Left colon (tissue), 2 donors: ENCODE measurements around the gene ME1. TPM values are rescaled to one million over a fixed set of nuclear protein-coding genes. Genes with fewer than 3 reads are reported as not detected.
"Not testable (repeated sequence)": the region's sequence is repeated elsewhere in the genome, so short reads cannot be mapped to it uniquely, and the experiment has no call there.

Source experiments
- ATAC-seq: fragments of 200-7000 bp; cut with Tn5 transposase; one replicate; pipeline ENCODE4 v1.9.1; 2020; ENCODE audit warnings: mild to moderate bottlenecking, moderate library complexity
- DNase-seq, 2 donors: peaks; one replicate each; pipeline ENCODE4 v3.0.0-alpha.2; 2020
- intact Hi-C, 2 donors: fragments of 100-400 bp; cut with DNase I in 1 of 2; cut with micrococcal nuclease in 1 of 2; formaldehyde crosslinking; loops; one replicate each; pipeline versions ENCODE4 v1.11.2 to v1.14.0; 2022; cut with DNase I, micrococcal nuclease
- total RNA-seq, 2 donors: library from RNA; stranded (reverse); fragmentation: NEBNext Ultra II Directional; extraction: Animal tissue kit (Norgen Biotek cat#: 25700); gene quantifications; one replicate each; pipeline ENCODE4 v1.2.1, GENCODE V29; 2021
- donor health status: DM: no; HTN: no; CAD: no.
- donor health status: DM: yes; HTN: yes; CAD: no.

Gene ME1
- total RNA-seq, 2 donors from 2014 or later: 4.8 to 6.8 TPM

DNA sequence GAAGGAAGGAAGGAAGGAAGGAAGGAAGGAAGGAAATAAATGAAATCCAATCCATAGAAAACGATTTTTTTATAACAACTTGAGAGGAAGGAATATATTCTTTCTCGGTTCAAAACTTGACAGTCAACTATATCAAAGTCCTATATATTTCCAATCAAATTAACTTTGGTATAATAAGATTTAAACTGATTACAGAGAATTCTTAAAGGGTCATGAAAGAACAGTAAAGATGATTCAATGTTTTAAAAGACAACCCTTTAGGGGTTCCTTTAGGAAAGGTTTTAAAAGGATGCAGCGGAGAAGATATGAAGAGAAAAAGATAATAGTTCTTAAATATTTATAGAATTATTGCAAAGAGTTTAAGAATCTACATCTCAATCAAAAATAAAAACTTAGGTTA, 61.2 kb downstream of the ME1 start:
- intact Hi-C loops: no loop called here
- DNase-seq (no peak), ATAC-seq (no peak)

DNA sequence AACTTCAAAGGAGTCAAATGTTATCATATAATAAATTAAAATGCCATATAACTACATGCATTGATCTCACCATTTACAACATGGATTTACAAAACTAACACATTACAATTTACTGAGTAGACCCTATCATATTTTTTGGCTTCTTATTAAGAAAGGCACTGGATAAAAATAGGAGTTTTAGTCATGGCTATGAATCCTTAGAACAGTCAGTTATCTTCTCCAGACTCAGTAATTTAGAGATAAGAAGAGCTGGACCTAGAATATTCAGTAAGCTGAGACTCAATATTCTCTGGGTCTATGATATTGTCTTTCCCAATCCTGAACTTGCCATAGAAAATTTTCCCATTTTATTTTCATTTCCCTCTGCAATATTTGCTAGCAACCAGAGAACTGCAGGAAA, 62.3 kb downstream of the ME1 start:
- DNase-seq (no peak), ATAC-seq (no peak)
- intact Hi-C loops: no loop called here

DNA sequence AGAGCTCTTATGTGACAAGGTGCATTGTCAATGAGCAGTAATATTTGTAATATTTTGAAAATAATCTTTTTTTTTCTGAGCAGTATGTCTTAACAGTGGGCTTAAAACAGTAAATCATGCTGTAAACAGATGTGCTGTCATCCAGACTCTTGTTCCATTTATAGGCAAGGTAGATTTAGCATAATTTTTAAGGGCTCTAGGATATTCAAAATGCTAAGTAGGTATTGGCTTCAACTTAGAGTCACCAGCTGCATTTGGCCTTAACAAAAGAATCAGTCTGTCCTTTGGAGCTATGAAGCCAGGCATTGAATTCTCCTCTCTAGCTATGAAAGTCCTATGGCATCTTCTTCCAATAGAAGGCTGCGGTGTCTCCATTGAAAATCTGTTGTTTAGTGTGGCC, 63.7 kb downstream of the ME1 start:
- no peak for ATAC-seq
- intact Hi-C loops: no loop called here

GRCh38 chr6:83365931-83366330, 64.9 kb downstream of the ME1 start:
- intact Hi-C loops: no loop called here
- ATAC-seq: no peak
- DNase-seq: no peak

More for the DNA sequence above, 63.7 kb downstream of the ME1 start:
- no peak for DNase-seq

- intact Hi-C loops, ATAC-seq, DNase-seq: not testable (repeated sequence)
These were observed 68.5 kb downstream of the ME1 start for GRCh38 chr6:83362349-83362748.

GRCh38 chr6:83359638-83360037, 71.2 kb downstream of the ME1 start:
- ATAC-seq: no peak
- no peak for DNase-seq

DNA sequence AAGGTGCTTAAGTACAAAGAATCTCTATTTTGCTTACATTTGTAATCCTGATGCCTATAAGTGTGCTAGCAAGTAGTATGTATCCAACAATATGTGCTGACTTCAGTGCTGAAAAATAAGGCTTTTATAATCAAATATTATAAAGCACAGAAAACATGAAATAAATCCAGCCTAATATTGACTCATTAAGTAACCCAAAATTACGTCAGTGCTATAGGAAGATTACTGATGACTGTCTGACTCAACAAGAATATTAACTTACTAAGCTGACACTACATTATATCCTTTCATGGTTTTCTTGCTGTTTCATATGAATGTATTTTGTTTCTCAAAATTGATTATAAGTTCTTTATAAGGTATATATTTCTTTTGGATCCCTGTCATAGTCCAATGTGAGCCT, 76.1 kb downstream of the ME1 start:
- DNase-seq (no peak), ATAC-seq (no peak)
- intact Hi-C loops: no loop called here

More at GRCh38 chr6:83359638-83360037, 71.2 kb downstream of the ME1 start:
- intact Hi-C loops: no loop called here

DNA sequence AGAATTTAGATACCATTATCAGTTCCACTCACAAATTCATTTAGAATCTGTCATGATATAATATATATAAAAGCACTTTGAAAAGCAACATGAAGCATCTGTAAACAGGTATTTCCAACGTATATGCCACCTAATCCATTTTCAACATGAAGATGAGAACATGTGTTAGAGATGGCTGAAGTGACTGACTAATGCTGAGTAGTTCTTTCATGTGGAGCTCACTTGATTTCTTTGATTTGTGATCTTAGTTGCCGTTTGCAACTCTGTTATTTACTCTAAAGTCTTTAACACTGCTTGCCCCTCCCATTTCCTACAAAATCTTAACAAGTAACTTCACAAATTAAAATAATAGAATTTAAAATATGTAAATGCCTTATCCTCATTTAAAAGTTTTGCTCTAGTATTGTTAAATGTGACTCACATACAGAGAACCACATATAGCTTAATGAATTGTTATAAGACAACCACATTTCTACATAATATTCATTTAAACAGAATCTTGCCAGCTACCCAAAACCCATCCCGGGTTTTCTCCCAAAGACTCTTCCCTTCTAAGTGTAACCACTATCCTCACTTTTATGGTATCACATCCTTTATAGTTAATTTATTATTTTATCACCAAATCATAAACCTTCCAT, 78.3 kb downstream of the ME1 start:
- ATAC-seq (no peak), DNase-seq (no peak)
- intact Hi-C loops: no loop called here

DNA sequence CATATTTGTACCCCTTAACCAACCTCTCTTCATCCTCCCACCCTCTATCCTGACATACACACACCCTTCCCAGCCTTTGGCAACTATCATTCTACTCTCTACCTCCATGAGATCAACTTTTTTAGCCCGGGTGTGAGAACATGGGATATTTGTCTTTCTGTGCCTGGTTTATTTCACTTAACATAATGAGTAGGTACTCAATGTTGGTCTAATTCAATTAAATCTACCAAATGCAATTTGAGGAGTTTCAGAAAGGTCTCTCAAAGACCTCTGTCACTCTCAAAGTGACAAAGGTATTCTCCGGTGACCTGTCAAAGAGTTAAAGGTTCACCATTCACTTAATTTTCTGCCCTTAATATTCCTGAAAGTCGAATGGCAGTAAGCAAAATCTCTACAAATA, 87.7 kb downstream of the ME1 start:
- intact Hi-C loops: no loop called here
- DNase-seq (no peak), ATAC-seq (no peak)

- intact Hi-C loops: no loop called here
- no peak for DNase-seq
- no peak for ATAC-seq
These were observed 89.1 kb downstream of the ME1 start for GRCh38 chr6:83341765-83342164.

DNA sequence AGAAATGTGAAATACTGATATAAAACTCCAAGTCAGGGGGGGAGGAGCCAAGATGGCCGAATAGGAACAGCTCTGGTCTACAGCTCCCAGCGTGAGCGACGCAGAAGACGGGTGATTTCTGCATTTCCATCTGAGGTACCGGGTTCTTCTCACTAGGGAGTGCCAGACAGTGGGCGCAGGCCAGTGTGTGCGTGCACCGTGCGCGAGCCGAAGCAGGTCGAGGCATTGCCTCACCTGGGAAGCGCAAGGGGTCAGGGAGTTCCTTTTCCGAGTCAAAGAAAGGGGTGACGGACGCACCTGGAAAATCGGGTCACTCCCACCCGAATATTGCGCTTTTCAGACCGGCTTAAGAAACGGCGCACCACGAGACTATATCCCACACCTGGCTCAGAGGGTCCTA, 96.9 kb downstream of the ME1 start:
- DNase-seq, ATAC-seq, intact Hi-C loops: not testable (repeated sequence)

- intact Hi-C loops: no loop called here
- ATAC-seq (no peak), DNase-seq (no peak)
These were observed 97.4 kb downstream of the ME1 start for GRCh38 chr6:83333500-83333899.

- DNase-seq (no peak), ATAC-seq (no peak)
- intact Hi-C loops: no loop called here
These were observed 116.2 kb downstream of the ME1 start for GRCh38 chr6:83314693-83315092.

GRCh38 chr6:83313882-83314281, 117.0 kb downstream of the ME1 start:
- DNase-seq (no peak), ATAC-seq (no peak)
- intact Hi-C loops: no loop called here

DNA sequence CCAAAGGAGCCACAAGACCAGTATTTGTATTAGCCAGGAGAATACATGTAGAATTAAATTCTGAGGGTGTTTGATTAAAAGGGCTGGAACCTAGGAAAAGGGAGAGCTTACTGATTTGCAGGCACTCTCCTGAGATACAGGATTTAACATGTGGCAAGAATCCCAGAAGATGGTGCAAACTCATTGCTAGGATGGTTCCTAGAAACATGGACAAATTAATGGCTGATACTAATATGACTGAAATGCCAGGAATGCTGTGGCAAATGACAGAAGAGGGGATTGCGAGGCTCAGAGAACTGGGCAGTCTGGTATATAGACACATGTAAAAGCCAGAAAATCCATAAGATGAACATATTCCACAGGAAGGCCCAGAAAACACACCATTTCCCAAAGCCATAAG, 119.6 kb downstream of the ME1 start:
- no peak for ATAC-seq
- intact Hi-C loops: no loop called here
- no peak for DNase-seq

DNA sequence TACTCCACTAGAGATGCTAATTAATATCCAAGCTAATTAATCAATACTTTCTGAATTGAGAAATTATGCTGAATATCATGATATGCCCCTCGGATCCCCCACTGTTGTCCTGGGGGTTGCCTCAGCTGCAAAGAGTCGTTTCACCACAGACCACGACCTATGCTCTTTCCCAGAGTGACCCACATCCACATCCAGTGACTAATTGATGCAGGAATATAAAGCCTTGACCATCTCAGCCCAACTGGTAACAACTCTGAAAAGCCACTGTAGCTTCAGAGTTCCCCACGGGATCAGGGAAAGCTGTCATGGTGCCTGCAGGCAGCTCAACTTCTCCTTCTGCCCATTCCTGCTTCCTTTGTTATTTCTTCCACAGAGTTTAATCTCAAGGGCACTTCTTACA, 120.8 kb downstream of the ME1 start:
- intact Hi-C loops: no loop called here
- ATAC-seq (no peak), DNase-seq (no peak)

DNA sequence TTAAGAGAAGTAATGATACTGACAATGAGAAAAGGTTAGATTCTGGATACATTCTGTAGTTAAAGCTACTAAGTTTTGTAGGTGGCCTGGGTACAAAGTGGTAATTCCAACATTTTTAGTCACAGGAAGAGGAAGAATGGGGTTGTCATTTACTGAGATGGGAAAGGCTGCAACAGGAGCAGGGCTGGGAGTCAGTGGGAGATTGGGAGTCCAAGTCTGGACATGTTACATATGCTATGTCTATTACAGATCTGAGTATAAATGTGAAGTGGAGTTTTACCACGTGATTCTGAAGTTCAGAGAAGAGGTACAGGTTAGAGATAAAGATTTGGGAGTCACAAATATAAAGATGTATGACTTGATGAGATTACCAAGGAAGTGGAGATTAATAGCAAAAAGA, 121.5 kb downstream of the ME1 start:
- intact Hi-C loops: no loop called here
- no peak for DNase-seq
- no peak for ATAC-seq

DNA sequence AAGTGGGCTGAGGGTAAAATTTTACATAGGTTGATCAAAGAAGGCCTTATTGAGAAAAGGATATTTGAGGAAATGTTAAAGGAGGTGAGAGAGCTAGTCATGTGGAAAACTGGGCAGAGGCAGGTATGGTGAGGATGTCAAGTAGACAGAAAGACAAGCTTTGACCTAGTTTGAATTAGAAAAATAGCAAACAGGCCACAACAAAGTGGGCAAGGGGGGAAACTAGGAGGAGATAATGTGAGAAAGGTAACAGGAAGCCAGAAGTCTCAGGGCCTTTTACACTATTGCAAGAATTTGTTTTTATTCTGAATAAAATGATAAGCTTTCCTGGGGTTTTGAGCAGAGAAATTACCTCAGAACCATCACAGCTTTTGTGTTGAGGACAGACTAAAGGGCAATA, 122.0 kb downstream of the ME1 start:
- intact Hi-C loops: no loop called here
- DNase-seq: no peak
- ATAC-seq: no peak

GRCh38 chr6:83307849-83308248, 123.0 kb downstream of the ME1 start:
- intact Hi-C loops: no loop called here
- DNase-seq (no peak), ATAC-seq (no peak)

DNA sequence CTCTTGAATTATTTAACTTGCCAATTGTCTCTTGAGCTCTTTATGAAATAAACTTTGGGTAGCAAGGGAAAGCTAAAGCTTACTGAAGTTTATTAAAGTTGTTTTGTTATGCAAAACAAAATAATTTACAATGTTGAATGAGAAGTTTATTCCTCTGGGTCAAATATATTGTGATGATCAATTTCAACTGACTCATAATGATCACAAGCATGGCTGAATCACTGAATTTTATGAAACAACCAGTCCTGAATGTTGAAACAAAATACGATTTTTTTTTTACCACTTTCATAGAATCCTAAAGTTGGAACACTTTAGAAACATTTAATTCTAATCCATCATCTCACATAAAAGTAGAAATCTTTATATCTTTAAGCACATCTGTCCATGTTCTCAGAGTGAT, 127.4 kb downstream of the ME1 start:
- no peak for DNase-seq
- ATAC-seq: no peak
- intact Hi-C loops: no loop called here

DNA sequence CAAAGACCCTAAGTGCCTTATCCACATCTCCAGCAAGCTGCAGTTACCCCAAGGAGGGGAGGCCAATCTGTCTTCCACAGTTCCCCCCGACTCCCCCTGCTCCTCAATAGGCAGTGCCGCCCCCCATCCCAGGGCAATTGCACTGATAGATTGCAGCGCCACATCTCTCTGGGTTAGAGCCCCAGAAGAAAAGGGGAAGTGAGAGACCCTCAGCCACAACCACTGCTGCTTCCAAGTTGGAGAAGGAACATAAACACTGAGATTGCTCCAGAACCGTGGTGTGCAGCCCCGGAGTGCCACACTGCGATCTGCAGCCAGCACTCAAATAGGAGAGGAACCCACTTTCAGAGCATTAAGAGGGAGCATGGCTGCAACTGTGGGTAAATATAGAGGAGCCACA, 136.2 kb downstream of the ME1 start:
- DNase-seq (no peak), ATAC-seq (no peak)
- intact Hi-C loops: no loop called here
